A172 (cell line): ENCODE results near the gene TBC1D2B. TPM values are rescaled to one million over a fixed set of nuclear protein-coding genes. Genes with fewer than 3 reads are reported as not detected.

ENCODE experiments used
- DNase-seq: peaks from one replicate; pipeline ENCODE4 v3.0.0-alpha.2; 2015; ENCODE audit warnings: low spot score
- total RNA-seq: library from RNA; depleted of rRNA; stranded (reverse); fragments of >200 nt; shearing (Covaris generic); gene quantifications from 2 replicates; pipeline ENCODE4 v1.2.3, GENCODE V29; 2014

The TBC1D2B gene
- total RNA-seq, 1 experiment from 2014 or later, result 14.5 TPM

- no peak for DNase-seq
Measured at GRCh38 chr15:78054966-78055365, 22.5 kb downstream of the TBC1D2B start.

GRCh38 chr15:78054518-78054917 is 23.0 kb downstream of the TBC1D2B start:
- DNase-seq, result no peak

DNA sequence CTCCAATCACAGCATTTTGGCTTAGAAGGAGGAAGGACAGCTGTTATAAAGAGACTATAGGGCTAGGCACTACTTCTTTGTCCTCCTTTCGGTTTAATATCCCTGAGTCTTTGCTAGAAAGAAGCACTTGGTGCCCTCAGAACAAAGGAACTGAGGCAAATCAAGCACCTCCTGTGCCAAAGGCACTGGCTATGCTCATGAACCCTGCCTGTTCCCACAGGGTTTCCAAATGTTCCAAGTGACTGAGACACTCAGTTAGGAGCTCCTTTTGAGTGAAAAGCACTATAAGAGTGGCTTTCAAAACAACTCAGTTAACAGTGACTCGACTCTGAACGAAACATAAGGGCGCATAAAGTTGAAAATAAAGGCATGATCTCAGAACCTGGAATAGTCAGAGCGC is 25.0 kb downstream of the TBC1D2B start:
- no peak for DNase-seq

- DNase-seq, result no peak
Measured at GRCh38 chr15:78052001-78052401, 25.5 kb downstream of the TBC1D2B start.

GRCh38 chr15:78051596-78051995 is 25.9 kb downstream of the TBC1D2B start:
- no peak for DNase-seq

DNA sequence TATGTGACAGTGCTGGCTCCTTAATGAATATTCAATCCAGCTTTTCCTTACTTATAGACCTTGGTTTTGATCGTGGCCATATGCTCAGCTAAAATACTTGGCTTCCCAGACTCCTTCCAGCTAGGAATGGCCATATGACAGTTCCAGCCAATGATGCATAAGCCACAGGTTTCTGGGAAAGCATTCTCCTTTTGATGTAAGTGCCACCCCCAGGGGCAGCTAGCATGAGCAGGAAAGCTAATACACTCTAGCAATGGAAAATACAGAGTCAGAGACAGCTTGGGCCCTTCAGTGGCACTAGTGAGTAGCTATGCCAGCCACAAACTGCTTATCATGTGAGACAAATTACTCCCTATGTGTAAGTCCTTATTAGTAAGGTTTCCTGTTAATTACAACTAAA is 26.7 kb downstream of the TBC1D2B start:
- DNase-seq, result no peak

DNA sequence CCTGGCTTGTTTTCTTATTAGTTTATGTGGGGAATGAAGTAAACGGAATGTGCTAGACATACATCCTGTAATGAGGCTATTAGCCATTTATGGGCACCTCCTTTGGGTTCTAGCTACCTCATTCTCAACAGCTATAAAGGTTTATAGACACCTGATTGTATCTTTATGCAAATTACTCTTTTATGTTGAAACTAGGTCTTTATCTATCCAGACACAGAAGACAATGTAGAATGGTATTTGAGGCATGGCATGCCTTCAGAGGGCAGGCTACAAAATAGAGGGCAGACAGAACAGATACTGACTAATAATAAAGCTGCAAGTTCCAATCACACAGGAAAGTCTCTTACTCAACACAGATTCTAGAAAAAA is 27.1 kb downstream of the TBC1D2B start:
- no peak for DNase-seq

GRCh38 chr15:78049691-78050440 is 27.6 kb downstream of the TBC1D2B start:
- peak; percentile 85 for DNase-seq

GRCh38 chr15:78048628-78048920 is 28.9 kb downstream of the TBC1D2B start:
- no peak for DNase-seq

DNA sequence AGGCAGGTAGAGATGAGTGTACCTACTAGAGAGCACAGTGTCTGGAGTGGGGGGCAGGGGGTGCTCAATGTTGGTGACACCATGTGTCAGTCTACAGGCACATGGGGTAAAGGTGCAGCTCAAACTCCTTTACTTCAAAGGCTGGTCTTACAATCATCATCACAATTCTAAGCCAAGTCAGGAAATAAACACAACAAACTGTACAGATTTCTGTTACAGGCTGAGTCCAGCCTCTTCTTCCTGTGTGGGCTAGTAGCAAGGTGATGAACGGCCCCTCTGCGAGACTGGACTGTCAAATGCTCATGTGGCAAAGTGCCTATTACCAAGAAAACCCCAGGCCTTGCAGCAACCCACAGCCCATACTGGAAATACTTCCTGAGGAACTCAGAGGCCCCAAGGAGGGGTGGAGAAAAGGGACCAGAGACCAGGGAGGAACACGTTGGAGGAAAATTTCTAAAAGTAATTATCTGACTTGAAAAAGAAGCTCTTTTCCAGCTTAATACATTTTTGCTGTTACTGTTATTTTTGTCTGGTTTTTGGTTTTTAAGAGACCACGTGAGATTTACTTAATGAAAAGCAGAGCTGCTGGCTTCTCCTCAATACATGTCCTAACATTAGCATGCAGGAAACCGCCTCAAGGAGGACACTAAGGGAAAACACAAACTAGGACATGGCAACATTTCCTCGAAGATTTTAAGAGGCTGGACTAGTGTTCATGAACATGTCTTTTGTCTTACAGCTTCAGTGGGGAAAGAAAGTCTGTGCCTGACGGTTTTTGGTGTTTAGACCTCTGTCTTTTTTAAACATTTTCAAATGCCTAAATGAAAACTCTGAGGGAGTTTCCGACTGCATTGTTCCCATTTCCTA is 29.5 kb downstream of the TBC1D2B start:
- DNase-seq, result peak; percentile 29

- DNase-seq, result no peak
Measured at GRCh38 chr15:78046796-78047341, 30.6 kb downstream of the TBC1D2B start.

DNA sequence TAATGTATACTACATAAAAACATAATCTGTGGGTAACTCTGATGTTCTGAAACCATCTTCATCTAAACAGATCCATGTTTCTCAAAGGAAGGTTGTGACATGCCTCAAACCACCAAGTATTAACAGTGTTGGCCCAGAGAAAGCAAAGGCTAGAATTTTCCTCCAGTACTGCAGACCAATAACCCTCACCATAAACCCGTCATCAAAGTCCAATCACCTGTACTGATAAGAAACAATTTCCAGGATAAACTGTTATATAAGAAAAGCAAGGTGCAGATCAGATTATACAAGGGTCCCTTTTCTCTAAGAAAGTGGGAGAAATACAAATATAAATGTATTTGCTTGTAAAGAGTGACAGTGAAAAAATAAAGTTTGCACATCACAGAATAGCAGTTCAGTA is 32.3 kb downstream of the TBC1D2B start:
- no peak for DNase-seq

GRCh38 chr15:78044407-78045155 is 32.9 kb downstream of the TBC1D2B start:
- DNase-seq, result no peak

GRCh38 chr15:78041946-78042345 is 35.6 kb downstream of the TBC1D2B start:
- no peak for DNase-seq

- no peak for DNase-seq
Measured at GRCh38 chr15:78040653-78041244, 36.8 kb downstream of the TBC1D2B start.

GRCh38 chr15:78038585-78039247 is 38.8 kb downstream of the TBC1D2B start:
- no peak for DNase-seq

DNA sequence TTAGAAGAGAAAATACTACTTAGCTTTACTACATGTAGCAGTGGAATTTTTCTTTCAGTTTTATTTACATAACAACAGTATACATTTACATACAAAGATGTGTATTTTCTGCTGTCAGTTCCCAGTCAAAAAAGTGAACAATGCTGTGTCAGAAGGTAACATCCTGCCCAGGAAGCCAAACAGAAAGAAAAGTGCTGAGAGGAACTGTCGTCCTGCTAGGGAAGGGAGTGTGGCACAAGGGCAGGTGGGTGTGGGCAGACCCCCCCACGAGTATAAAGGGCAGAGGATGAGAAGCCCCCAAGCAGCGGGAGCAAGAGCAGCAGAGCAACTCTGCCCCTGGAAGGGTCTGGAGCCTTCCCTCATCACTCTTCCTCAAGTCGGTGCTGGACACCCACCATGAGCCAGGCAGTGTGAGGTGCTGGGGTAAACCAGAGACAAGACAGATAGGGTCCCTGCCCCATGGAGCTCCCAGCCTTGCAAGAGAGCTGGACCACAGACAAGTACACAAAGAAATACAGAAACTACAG is 39.7 kb downstream of the TBC1D2B start:
- no peak for DNase-seq

- DNase-seq, result no peak
Measured at GRCh38 chr15:78037328-78037727, 40.2 kb downstream of the TBC1D2B start.

- no peak for DNase-seq
Measured at GRCh38 chr15:78035861-78036476, 41.5 kb downstream of the TBC1D2B start.

- DNase-seq, result no peak
Measured at GRCh38 chr15:78035321-78035751, 42.2 kb downstream of the TBC1D2B start.
